NT2/D1 (cell line): ENCODE results near the gene ACKR3.

ENCODE experiments used
- DNase-seq: peaks from one replicate; pipeline ENCODE4 v3.0.0-alpha.2; 2011; ENCODE audit warnings: low read depth, low spot score
- H3K27me3 ChIP-seq: 2 replicates; pipeline ENCODE4 v1.6.0; 2011; ENCODE audit warnings: mild to moderate bottlenecking; ENCODE audit not compliant: insufficient read length, insufficient read depth
- H3K36me3 ChIP-seq: 2 replicates; pipeline ENCODE4 v1.6.1; 2011; ENCODE audit warnings: mild to moderate bottlenecking, low read length, mixed read lengths; ENCODE audit not compliant: insufficient read depth, insufficient read length
- H3K4me1 ChIP-seq: 2 replicates; pipeline ENCODE4 v1.5.1; 2011; ENCODE audit not compliant: insufficient read depth, insufficient read length
- H3K4me3 ChIP-seq: 2 replicates; pipeline ENCODE4 v1.5.1; 2011; ENCODE audit warnings: low read depth; ENCODE audit not compliant: insufficient read length
- H3K9ac ChIP-seq: 2 replicates; pipeline ENCODE4 v1.6.0; 2011; ENCODE audit warnings: low read depth; ENCODE audit not compliant: insufficient read length
- H3K9me3 ChIP-seq: 2 replicates; pipeline ENCODE4 v1.5.1; 2011; ENCODE audit warnings: mild to moderate bottlenecking, low read length; ENCODE audit not compliant: insufficient read depth
- SUZ12 ChIP-seq: IDR thresholded peaks from 2 replicates; pipeline ENCODE4 v1.6.1; 2011; ENCODE audit not compliant: insufficient read length, insufficient read depth; ENCODE audit errors: extremely low read depth
- YY1 ChIP-seq: IDR thresholded peaks from 2 replicates; pipeline ENCODE4 v1.6.1; 2011; ENCODE audit not compliant: insufficient read length, insufficient read depth
- ZNF274 ChIP-seq: IDR thresholded peaks from 2 replicates; pipeline ENCODE4 v1.6.1; 2011; ENCODE audit warnings: mild to moderate bottlenecking, low read depth, low read length

The ACKR3 gene

DNA sequence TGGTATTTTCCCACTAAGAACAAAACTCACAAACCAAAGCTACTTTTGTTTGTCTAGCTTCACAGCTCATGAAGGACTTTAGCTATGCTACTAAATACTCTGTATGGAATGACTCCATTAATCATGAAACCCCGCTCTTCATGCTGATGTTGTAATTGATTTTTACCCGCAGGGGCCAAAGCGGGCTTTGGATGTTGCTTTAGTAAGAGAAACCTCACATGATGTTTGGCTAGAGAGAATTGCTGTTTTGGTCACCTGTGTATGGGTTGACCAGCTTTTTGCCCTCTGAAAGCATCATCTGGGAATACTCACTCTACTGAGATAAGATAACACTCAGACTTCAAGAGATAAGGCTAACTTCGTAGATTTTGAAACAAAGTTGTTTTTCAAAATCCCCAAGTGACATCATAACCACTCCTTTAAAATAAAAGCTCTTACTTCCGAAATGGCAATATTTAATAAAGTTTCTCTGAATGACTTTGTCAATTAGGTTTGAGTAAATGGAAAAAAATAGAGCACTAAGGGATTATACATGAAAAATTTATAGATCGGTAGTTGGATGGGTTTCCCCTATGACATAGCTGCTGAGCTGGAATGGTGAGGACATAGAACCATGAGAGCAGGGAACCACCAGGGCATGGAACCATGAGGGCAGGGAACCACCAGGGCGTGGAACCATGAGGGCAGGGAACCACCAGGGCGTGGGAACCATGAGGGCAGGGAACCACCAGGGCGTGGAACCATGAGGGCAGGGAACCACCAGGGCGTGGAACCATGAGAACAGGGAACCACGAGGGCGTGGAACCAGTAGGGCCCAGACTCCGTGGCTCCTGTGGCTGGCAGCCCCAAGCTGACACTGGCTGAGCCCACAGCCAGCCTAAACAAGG, 31.9 kb downstream of the ACKR3 start:
- TF ChIP-seq ZNF274 = no peak
- no peak for TF ChIP-seq YY1
- TF ChIP-seq SUZ12 = no peak
- no peak overlapping the region for H3K9ac ChIP-seq
- H3K36me3 ChIP-seq = no peaks in the 10 kb centered on the region
- H3K4me3 ChIP-seq = no peak overlapping the region
- DNase-seq = no peak
- H3K4me1 ChIP-seq = peaks cover 6% of the 10 kb centered on the region
- H3K27me3 ChIP-seq = peaks cover 3% of the 10 kb centered on the region
- no peaks in the 10 kb centered on the region for H3K9me3 ChIP-seq

DNA sequence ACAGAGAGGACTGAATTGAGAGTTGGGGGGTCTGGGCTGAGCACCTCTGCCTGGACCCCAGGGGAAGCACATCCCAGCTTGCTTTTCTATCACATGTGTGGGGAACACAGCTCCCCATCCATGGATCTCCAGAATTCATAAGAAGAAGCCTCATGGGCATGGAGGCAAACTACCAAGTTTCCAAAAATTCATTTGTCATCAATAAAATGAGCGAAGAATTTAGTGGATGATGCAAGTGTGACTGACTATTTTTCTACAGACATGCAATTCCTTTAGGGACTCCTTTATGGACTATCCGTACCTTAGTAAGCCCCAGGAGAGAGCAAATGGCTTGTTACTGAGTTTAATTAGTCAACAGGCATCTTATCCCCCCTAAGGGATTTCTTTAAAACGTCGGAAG, 33.1 kb downstream of the ACKR3 start:
- TF ChIP-seq SUZ12 = no peak
- no peaks in the 10 kb centered on the region for H3K9me3 ChIP-seq
- H3K4me1 ChIP-seq = peaks cover 6% of the 10 kb centered on the region
- DNase-seq = no peak
- no peaks in the 10 kb centered on the region for H3K36me3 ChIP-seq
- no peak overlapping the region for H3K9ac ChIP-seq
- H3K27me3 ChIP-seq = peaks cover 3% of the 10 kb centered on the region
- H3K4me3 ChIP-seq = no peak overlapping the region

DNA sequence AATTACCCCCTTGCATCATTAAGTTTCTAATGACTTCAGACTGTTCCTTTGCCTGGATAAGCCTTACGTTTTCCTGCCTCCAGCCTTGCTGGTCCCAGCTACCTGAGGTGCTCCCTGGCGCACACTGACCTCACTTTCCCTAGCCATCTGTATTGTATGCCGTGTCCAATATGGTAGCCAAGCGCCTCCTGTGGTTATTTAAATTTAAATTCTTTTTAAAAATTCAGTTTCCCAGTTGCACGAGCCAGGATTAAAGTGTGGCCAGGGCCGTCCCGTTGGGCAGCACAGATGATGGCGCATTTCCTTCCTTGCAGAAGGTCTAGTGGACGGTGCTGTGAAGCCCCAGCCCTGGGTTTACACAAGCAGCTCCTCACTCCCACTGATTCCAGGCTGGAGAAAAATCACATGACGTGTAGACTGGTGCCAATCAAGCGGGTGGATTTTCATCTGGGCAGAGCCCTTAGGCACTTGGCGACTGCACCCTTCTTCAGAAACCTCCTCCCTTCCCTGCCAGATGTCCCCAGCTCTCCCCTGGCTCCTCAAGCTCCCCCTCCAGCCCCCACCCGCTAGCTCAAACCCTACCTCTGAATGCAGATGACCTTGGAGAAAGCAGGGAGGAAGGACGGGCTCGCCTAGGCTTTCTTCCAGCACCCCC, 33.9 kb downstream of the ACKR3 start:
- peaks cover 3% of the 10 kb centered on the region for H3K27me3 ChIP-seq
- TF ChIP-seq ZNF274 = no peak
- TF ChIP-seq YY1 = no peak
- no peak for TF ChIP-seq SUZ12
- no peak for DNase-seq

DNA sequence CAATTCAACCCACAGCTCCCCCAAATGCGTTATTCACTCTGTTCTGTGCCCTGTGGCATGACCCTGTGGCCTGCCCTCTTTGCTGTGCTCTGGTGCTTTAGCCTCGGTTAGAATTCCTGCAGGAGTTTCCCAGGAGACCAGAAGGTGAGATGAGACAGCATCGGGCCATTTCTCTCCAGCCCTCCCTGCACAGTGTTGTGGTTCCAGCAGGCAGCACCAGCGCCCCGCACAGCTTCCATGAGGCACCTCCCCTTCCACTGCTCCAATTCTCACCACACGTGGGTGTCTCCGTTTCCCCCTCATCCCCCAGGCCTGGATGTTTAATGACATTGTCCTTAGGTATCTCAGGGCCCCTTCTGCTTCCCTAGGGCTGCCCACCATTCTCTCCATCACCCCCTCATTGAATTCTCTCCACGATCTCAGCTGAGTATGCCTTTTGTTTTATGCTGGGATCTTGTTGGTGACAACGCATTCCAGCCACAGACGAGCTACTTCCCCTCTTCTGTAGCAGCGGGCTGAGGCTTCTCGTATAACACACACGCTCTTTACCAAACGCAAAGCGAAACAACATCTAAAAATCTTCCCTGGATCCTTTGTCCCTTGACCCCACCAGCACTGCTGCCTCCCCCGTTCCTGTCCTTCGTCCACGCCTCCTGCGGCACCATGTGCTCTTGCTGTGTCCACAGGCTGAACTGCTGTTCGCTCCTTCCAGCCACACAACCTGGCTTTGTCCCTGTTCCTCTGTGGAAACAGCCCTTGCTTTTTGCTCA, 35.1 kb downstream of the ACKR3 start:
- no peak for TF ChIP-seq YY1
- TF ChIP-seq ZNF274 = no peak
- no peak for TF ChIP-seq SUZ12
- Histone ChIP-seq H3K27me3 (peaks cover 3% of the 10 kb centered on the region), H3K4me1 (peaks cover 6% of the 10 kb centered on the region), H3K36me3 (no peaks in the 10 kb centered on the region), H3K9me3 (no peaks in the 10 kb centered on the region), H3K4me3 (no peak overlapping the region), H3K9ac (no peak overlapping the region)
- peak; percentile 18 for DNase-seq

More for the DNA sequence above, 33.9 kb downstream of the ACKR3 start:
- Histone ChIP-seq H3K4me1 (peaks cover 6% of the 10 kb centered on the region), H3K9ac (no peak overlapping the region), H3K9me3 (no peaks in the 10 kb centered on the region), H3K4me3 (no peak overlapping the region), H3K36me3 (no peaks in the 10 kb centered on the region)

DNA sequence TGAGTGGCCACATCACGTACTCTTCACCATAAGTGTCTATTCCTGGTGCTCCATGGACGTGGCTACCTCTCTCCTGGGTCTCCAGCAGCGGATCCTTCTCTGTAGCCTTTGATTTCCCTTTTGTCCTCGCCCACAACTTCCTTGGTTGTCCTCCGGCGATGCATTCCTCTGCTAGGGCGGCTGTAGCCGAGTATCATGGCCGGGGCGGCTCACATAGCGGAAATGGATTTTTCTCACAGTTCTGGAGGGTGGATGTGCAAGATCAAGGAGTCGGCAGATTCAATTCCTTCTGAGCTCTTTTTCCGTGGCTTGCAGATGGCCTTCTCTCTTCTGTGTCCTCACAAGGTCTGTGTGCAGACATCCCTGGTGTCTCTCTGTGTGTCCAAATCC, 35.7 kb downstream of the ACKR3 start:
- H3K36me3 ChIP-seq = no peaks in the 10 kb centered on the region
- no peak for DNase-seq
- H3K4me1 ChIP-seq = peaks cover 6% of the 10 kb centered on the region
- H3K27me3 ChIP-seq = peaks cover 3% of the 10 kb centered on the region
- no peak overlapping the region for H3K9ac ChIP-seq
- H3K9me3 ChIP-seq = no peaks in the 10 kb centered on the region
- no peak for TF ChIP-seq SUZ12
- no peak for TF ChIP-seq YY1
- no peak for TF ChIP-seq ZNF274
- H3K4me3 ChIP-seq = no peak overlapping the region

DNA sequence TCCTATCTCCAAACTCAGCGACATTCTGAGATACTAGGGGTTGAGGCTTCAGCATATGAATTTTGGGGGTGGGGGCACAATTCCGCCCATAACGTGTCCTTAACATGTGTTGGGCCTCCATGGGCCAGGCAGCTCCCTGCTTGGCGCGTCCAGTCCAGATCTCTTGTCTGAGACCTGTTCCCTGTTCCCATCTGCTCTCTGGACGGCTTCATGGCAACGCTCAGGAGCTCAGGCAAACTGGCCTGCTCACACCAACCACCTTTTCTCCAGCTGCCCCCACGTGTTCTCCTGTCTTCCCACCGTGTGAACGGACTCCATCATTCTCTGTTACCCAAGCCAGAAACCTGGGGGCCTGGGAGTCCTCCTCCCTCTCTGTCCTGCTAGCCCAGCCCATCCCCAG, 36.4 kb downstream of the ACKR3 start:
- Histone ChIP-seq H3K9me3 (no peaks in the 10 kb centered on the region), H3K27me3 (peaks cover 3% of the 10 kb centered on the region), H3K36me3 (no peaks in the 10 kb centered on the region), H3K4me3 (no peak overlapping the region), H3K4me1 (peaks cover 6% of the 10 kb centered on the region), H3K9ac (no peak overlapping the region)
- TF ChIP-seq ZNF274 (no peak), YY1 (no peak), SUZ12 (no peak)
- no peak for DNase-seq
